22Rv1 (cell line): ENCODE results near the gene SPON2.

Experiments used
- CTCF ChIP-seq: fragments of 450-650 bp; IDR thresholded peaks from 2 replicates; pipeline ENCODE4 v1.5.1; 2017; ENCODE audit warnings: mild to moderate bottlenecking
- ZFX ChIP-seq: fragments of 450-650 bp; IDR thresholded peaks from 2 replicates; pipeline ENCODE4 v1.6.1; 2017; ENCODE audit warnings: antibody characterized with exemption, borderline replicate concordance

DNA sequence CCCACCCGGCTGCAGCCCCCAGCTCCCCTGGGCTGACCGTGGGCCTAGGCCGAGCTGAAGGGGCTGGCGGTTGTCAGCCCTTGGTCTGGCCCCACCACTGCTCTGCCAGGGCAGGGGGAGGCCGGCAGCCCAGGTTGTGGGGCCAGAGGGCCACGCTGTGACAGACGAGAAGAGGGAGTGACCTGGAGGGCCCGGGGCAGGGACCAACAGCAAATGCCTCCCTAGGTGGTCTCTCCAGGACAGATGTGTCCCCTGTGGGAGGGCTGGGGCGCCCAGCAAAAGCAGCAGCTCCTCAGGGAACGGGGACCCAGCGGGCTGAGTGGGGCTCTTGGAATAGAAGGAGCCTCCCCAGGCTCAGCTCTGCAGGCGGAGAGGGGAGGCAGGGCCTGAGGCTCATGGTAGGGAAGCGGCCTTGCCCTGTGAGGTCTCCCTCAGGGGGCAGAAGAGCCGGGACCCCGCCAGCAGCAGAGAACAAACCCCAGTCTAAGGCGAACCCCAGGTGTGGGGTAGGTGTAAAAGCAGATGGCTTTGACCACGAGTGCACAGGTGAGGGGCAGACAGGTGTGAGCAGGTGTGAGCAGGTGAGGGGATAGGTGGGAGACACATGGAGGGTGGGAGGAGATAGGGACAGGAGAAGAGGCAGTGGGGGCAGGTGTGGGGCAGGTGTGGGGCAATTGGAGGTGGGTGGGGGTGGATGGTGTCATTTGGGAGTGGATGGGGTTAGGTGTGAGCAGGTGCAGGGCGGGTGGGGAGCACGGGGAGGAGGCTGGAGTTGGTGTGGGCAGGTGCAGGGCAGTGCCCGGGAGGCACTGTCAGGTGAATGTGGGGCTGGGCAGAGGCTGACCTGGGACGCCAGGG lies 34.1 kb upstream of the SPON2 start:
- TF ChIP-seq CTCF (no peak), ZFX (no peak)
